GM12878 (cell line): ENCODE results near the gene GNAQ. TPM values are rescaled to one million over a fixed set of nuclear protein-coding genes. Genes with fewer than 3 reads are reported as not detected.

ENCODE experiments used
- ATAC-seq: fragments of 200-7000 bp; cut with Tn5 transposase; 3 replicates; pipeline ENCODE4 v1.9.1; 2020; ENCODE audit warnings: mild to moderate bottlenecking, moderate library complexity
- BruUV-seq: library from RNA; stranded (reverse); fragments of 400-500 nt; replicated peaks from 2 replicates; lab custom pipeline; 2021; lab: Mats Ljungman, UMichigan
- CTCF ChIA-PET: fragments of 300-600 bp; sonication (Branson Sonifier 250); formaldehyde crosslinking; extraction: SDS; loops from one replicate; lab custom pipeline; 2021; ENCODE audit warnings: inconsistent platforms; lab: Yijun Ruan, JAX
- POLR2A ChIA-PET: fragments of 350-600 bp; formaldehyde crosslinking; extraction: SDS; loops from one replicate; lab custom pipeline; 2021; ENCODE audit warnings: inconsistent platforms; lab: Charles Lee
- RAD21 ChIA-PET: fragments of 300-600 bp; sonication (Branson Sonifier 250); formaldehyde crosslinking; loops from one replicate; lab custom pipeline; 2023; ENCODE audit warnings: antibody characterized with exemption; ENCODE audit not compliant: unreplicated experiment; lab: Charles Lee
- SMC1A ChIA-PET: fragments of 300-600 bp; sonication (Branson Sonifier 250); formaldehyde crosslinking; loops from one replicate; lab custom pipeline; 2023; ENCODE audit not compliant: unreplicated experiment, uncharacterized antibody; lab: Charles Lee
- DNase-seq: peaks from one replicate; pipeline ENCODE4 v3.0.0-alpha.2; 2011; ENCODE audit warnings: low read depth, low spot score
- FAIRE-seq: peaks from 3 replicates; lab custom pipeline; 2011; peaks lifted over from hg19 to GRCh38; lab: Jason Lieb, UNC
- H2AFZ ChIP-seq: 2 replicates; pipeline ENCODE4 v1.6.0; 2011; ENCODE audit warnings: low read depth, low read length, control low read depth; ENCODE audit not compliant: control insufficient read depth
- H3K27ac ChIP-seq: 2 replicates; pipeline ENCODE4 v1.5.1; 2011; ENCODE audit warnings: control low read depth; ENCODE audit not compliant: control insufficient read depth, insufficient read depth
- H3K27me3 ChIP-seq, 2 experiments: replicated peaks in 1 of 2; 2 replicates each; pipeline versions ENCODE4 v1.6.0 to v1.6.1; 2011; ENCODE audit warnings: low read length in 1 of 2; ENCODE audit not compliant: control insufficient read depth in 2 of 2, insufficient read depth in 2 of 2
- H3K36me3 ChIP-seq, 2 experiments: 2 replicates each; pipeline ENCODE4 v1.5.1; 2011; ENCODE audit warnings: low read length in 1 of 2; ENCODE audit not compliant: control insufficient read depth in 2 of 2, insufficient read depth in 2 of 2
- H3K4me1 ChIP-seq: 2 replicates; pipeline ENCODE4 v1.6.1; 2011; ENCODE audit warnings: mild to moderate bottlenecking, low read length, moderate library complexity, mixed read lengths; ENCODE audit not compliant: control insufficient read depth, insufficient read depth
- H3K4me2 ChIP-seq: 2 replicates; pipeline ENCODE4 v1.6.0; 2011; ENCODE audit warnings: control low read depth; ENCODE audit not compliant: control insufficient read depth, insufficient read depth
- H3K4me3 ChIP-seq: fragments of 200-600 bp; sonication (generic); 2 replicates; pipeline ENCODE4 v1.5.1; 2016
- H3K79me2 ChIP-seq: 2 replicates; pipeline ENCODE4 v1.6.0; 2011; ENCODE audit warnings: low read length; ENCODE audit not compliant: control insufficient read depth, insufficient read depth
- H3K9ac ChIP-seq: 2 replicates; pipeline ENCODE4 v1.8.0; 2011; ENCODE audit warnings: low read length, control low read depth, mixed read lengths; ENCODE audit not compliant: control insufficient read depth, insufficient read depth
- H3K9me3 ChIP-seq: replicated peaks from 3 replicates; pipeline ENCODE4 v1.5.1; 2011; ENCODE audit warnings: mild to moderate bottlenecking, low read length; ENCODE audit not compliant: control insufficient read depth, insufficient read depth
- H4K20me1 ChIP-seq: 2 replicates; pipeline ENCODE4 v1.6.0; 2011; ENCODE audit not compliant: control insufficient read depth, insufficient read depth
- BRCA1 ChIP-seq: IDR thresholded peaks from 2 replicates; pipeline ENCODE4 v1.6.1; 2011; ENCODE audit warnings: low read depth, low read length, improper control_type of control experiment
- EED ChIP-seq: sonication (generic); IDR thresholded peaks from 2 replicates; pipeline ENCODE4 v1.6.1; 2016; ENCODE audit warnings: antibody characterized with exemption, low read depth
- ETV6 ChIP-seq, 2 experiments: fragments of 450-650 bp in 1 of 2; IDR thresholded peaks in 1 of 2; conservative IDR thresholded peaks in 1 of 2; 2 replicates each; pipeline ENCODE4 v1.6.1; 2014; ENCODE audit warnings: antibody characterized with exemption in 1 of 2, borderline replicate concordance in 1 of 2, low read depth in 1 of 2, mild to moderate bottlenecking in 1 of 2, moderate library complexity in 1 of 2
- HDAC6 ChIP-seq: fragments of 200-600 bp; sonication (generic); IDR thresholded peaks from one replicate; pipeline ENCODE4 v1.8.0; 2017; ENCODE audit warnings: antibody characterized with exemption; ENCODE audit not compliant: unreplicated experiment
- IRF4 ChIP-seq: IDR thresholded peaks from 2 replicates; pipeline ENCODE4 v1.6.1; 2011; ENCODE audit warnings: low read depth, low read length
- JUNB ChIP-seq: IDR thresholded peaks from 2 replicates; pipeline ENCODE4 v1.6.1; 2016; ENCODE audit warnings: antibody characterized with exemption, mild to moderate bottlenecking
- KAT2A ChIP-seq: conservative IDR thresholded peaks from 2 replicates; pipeline ENCODE4 v1.6.1; 2011; ENCODE audit warnings: low read depth, low read length; ENCODE audit not compliant: control insufficient read depth
- KLF5 ChIP-seq: fragments of 450-650 bp; IDR thresholded peaks from 2 replicates; pipeline ENCODE4 v1.6.1; 2014; ENCODE audit warnings: mild to moderate bottlenecking; ENCODE audit not compliant: partially characterized antibody
- LARP7 ChIP-seq: fragments of 450-650 bp; IDR thresholded peaks from 2 replicates; pipeline ENCODE4 v1.6.1; 2017; ENCODE audit warnings: mild to moderate bottlenecking
- POLR2AphosphoS2 ChIP-seq: IDR thresholded peaks from 2 replicates; pipeline ENCODE4 v1.6.1; 2011; ENCODE audit warnings: low read depth, mild to moderate bottlenecking, low read length, improper control_type of control experiment, moderate library complexity
- RAD21 ChIP-seq: IDR thresholded peaks from 2 replicates; pipeline ENCODE4 v1.6.1; 2011; ENCODE audit warnings: mild to moderate bottlenecking, low read depth, low read length, moderate library complexity; ENCODE audit not compliant: insufficient read depth
- RB1 ChIP-seq: fragments of 450-650 bp; formaldehyde crosslinking; IDR thresholded peaks from 2 replicates; pipeline ENCODE4 v1.6.1; 2017; ENCODE audit warnings: mild to moderate bottlenecking, borderline replicate concordance
- STAT3 ChIP-seq: IDR thresholded peaks from 2 replicates; pipeline ENCODE4 v1.6.1; 2011; ENCODE audit warnings: low read depth, low read length, improper control_type of control experiment
- TAF1 ChIP-seq: IDR thresholded peaks from 2 replicates; pipeline ENCODE4 v1.6.1; 2011; ENCODE audit warnings: mild to moderate bottlenecking, low read depth, low read length, borderline replicate concordance
- WGBS: methylation state at CpG from one replicate; pipeline ENCODE4 v1.1.6; 2016; ENCODE audit warnings: low lambda C conversion rate; ENCODE audit not compliant: insufficient replicate concordance, insufficient coverage; ENCODE audit errors: missing lambda C conversion rate; 5-methylcytosine and 5-hydroxymethylcytosine counted together
- in situ Hi-C: fragments of 300-500 bp; cut with MboI; formaldehyde crosslinking; loops from 9 replicates; pipeline ENCODE4 v1.14.3; 2018; ENCODE audit warnings: mixed read lengths
- intact Hi-C: fragments of 100-400 bp; cut with micrococcal nuclease; formaldehyde crosslinking; loops from one replicate; pipeline ENCODE4 v1.14.2; 2022; ENCODE audit not compliant: unreplicated experiment
- polyA plus RNA-seq, 11 experiments: library from polyadenylated mRNA; depleted of rRNA in 4 of 11; unstranded in 6 of 11; stranded (reverse) in 5 of 11; fragments of >200 nt; fragmentation: Nextera tagmentation in 4 of 11; fragmentation: Illumina TruSeq in 1 of 11; extraction: Ambion mirVana in 4 of 11; extraction: Trizol in 1 of 11; gene quantifications; 1 replicate in 1 of 11; 2 replicates in 10 of 11; pipeline versions ENCODE4 v1.2.1 to v1.2.3, GENCODE V29; 2011 to 2016; ENCODE audit warnings: inconsistent platforms in 2 of 11, missing spikeins in 2 of 11, low read depth in 1 of 11
- total RNA-seq, 4 experiments: library from RNA; depleted of rRNA in 3 of 4; stranded (reverse); fragments of >200 nt in 3 of 4; fragmentation: Illumina TruSeq in 1 of 4; extraction: Trizol in 1 of 4; gene quantifications; 2 replicates each; pipeline versions ENCODE4 v1.2.1 to v1.2.3, GENCODE V29; 2013 to 2021
- TF ChIP-seq, protein P1 (sequence below): fragments of 450-650 bp; IDR thresholded peaks from 2 replicates; pipeline ENCODE4 v1.6.1; 2017; ENCODE audit warnings: low read depth, mild to moderate bottlenecking, moderate library complexity
- TF ChIP-seq, protein P2 (sequence below): IDR thresholded peaks from 2 replicates; pipeline ENCODE4 v1.6.1; 2011; ENCODE audit warnings: borderline replicate concordance, low read depth, mild to moderate bottlenecking, moderate library complexity, low read length; ENCODE audit not compliant: insufficient read depth, poor library complexity, severe bottlenecking
- TF ChIP-seq, protein P3 (sequence below), 3 experiments: IDR thresholded peaks in 2 of 3; conservative IDR thresholded peaks in 1 of 3; 2 replicates each; pipeline ENCODE4 v1.5.1; 2011; ENCODE audit warnings: low read depth in 3 of 3, low read length in 3 of 3, mild to moderate bottlenecking in 3 of 3, control low read depth in 2 of 3, moderate library complexity in 2 of 3, inconsistent platforms in 1 of 3, mixed read lengths in 1 of 3; ENCODE audit not compliant: control insufficient read depth in 2 of 3, insufficient read depth in 1 of 3; ENCODE audit errors: extremely low read depth in 1 of 3

Gene GNAQ
- total and polyA plus RNA-seq, 10 of the 15 experiments (the other 5 are each of a cell fraction or from before 2014, with no cell fraction given): 0.15 to 47.2 (median 0.49) TPM

DNA sequence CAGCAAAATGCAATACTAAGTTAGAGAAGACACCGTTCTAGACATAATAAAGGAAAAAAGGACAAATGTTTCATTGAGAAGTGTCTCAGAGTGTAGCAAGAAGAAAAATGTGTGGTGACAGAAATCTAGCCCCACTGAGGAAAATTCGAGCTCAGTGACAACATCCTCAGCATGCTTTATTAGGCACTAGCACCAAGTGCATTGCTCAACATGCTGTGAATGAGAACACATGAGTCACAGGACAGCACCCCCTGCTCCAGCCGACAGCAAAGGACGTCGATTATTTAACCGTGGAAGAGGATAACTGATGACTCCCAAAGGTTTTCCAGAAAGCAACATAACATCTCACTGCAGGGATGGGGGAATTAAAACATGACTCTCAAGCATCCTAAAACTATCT, 182.7 kb downstream of the GNAQ start (continued):
- TF ChIP-seq, protein P1, sequence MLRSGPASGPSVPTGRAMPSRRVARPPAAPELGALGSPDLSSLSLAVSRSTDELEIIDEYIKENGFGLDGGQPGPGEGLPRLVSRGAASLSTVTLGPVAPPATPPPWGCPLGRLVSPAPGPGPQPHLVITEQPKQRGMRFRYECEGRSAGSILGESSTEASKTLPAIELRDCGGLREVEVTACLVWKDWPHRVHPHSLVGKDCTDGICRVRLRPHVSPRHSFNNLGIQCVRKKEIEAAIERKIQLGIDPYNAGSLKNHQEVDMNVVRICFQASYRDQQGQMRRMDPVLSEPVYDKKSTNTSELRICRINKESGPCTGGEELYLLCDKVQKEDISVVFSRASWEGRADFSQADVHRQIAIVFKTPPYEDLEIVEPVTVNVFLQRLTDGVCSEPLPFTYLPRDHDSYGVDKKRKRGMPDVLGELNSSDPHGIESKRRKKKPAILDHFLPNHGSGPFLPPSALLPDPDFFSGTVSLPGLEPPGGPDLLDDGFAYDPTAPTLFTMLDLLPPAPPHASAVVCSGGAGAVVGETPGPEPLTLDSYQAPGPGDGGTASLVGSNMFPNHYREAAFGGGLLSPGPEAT: no peak
- TF ChIP-seq KAT2A: no peak
- TF ChIP-seq, all 136 proteins: peak for 0

DNA sequence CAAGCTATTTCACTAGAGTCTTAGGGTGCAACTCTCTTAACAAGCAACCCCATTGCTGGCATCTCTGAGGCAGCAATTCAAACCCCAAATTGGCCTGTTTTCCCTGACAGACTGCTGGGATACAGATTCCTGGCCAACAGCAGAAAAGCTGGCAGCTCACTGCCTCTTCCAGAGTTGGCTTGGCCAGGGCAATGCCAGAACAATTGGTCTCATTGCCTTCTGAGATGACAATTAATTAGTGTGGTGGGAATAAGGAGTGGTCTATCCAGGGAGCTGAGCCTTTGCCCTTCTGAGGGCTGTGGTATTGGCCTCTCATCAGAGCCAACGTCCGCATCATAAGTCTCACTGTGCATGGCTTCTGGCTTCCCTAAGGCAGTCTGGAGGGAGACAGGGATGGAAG, 183.2 kb downstream of the GNAQ start:
- H3K4me2 ChIP-seq: no peak overlapping the region
- H3K4me3 ChIP-seq: no peak overlapping the region
- TF ChIP-seq POLR2AphosphoS2 (no peak), KLF5 (no peak), JUNB (no peak), STAT3 (no peak), TAF1 (no peak), LARP7 (no peak), RB1 (no peak), IRF4 (no peak), ETV6 (conservative IDR thresholded peaks at IDR 0.05 in 1 of 2, IDR thresholded peaks at IDR 0.05 in 1 of 2; ENCODE audit: borderline replicate concordance in 1 of 2, low read depth in 1 of 2) (no peak), HDAC6 (no peak), RAD21 (no peak), EED (no peak), BRCA1 (no peak)
- TF ChIP-seq, protein P2, sequence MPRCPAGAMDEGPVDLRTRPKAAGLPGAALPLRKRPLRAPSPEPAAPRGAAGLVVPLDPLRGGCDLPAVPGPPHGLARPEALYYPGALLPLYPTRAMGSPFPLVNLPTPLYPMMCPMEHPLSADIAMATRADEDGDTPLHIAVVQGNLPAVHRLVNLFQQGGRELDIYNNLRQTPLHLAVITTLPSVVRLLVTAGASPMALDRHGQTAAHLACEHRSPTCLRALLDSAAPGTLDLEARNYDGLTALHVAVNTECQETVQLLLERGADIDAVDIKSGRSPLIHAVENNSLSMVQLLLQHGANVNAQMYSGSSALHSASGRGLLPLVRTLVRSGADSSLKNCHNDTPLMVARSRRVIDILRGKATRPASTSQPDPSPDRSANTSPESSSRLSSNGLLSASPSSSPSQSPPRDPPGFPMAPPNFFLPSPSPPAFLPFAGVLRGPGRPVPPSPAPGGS: no peak
- TF ChIP-seq, protein P3, sequence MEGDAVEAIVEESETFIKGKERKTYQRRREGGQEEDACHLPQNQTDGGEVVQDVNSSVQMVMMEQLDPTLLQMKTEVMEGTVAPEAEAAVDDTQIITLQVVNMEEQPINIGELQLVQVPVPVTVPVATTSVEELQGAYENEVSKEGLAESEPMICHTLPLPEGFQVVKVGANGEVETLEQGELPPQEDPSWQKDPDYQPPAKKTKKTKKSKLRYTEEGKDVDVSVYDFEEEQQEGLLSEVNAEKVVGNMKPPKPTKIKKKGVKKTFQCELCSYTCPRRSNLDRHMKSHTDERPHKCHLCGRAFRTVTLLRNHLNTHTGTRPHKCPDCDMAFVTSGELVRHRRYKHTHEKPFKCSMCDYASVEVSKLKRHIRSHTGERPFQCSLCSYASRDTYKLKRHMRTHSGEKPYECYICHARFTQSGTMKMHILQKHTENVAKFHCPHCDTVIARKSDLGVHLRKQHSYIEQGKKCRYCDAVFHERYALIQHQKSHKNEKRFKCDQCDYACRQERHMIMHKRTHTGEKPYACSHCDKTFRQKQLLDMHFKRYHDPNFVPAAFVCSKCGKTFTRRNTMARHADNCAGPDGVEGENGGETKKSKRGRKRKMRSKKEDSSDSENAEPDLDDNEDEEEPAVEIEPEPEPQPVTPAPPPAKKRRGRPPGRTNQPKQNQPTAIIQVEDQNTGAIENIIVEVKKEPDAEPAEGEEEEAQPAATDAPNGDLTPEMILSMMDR (IDR thresholded peaks at IDR 0.05 in 2 of 3, conservative IDR thresholded peaks at IDR 0.05 in 1 of 3; ENCODE audit: control insufficient read depth in 2 of 3, extremely low read depth in 1 of 3, insufficient read depth in 1 of 3, low read depth in 3 of 3, low read length in 3 of 3): no peak
- H3K79me2 ChIP-seq: no peaks in the 10 kb centered on the region
- RAD21 ChIA-PET: interaction anchor here (1.5 kb wide), 1 partner anchor 9 kb away, joined by 4 read pairs; no protein-coding TSS in a partner anchor
- no peaks in the 10 kb centered on the region; a peak in 1 of 4 replicates for H3K27me3 ChIP-seq
- POLR2A ChIA-PET: interaction anchor here (0.6 to 1.4 kb wide), 2 partner anchors 8 to 172 kb away, joined by 3 to 4 read pairs; no protein-coding TSS in a partner anchor
- no peaks in the 10 kb centered on the region for H3K4me1 ChIP-seq
- ATAC-seq: no peak
- H4K20me1 ChIP-seq: no peaks in the 10 kb centered on the region
- no peak overlapping the region for H2AFZ ChIP-seq
- BruUV-seq: no TSS peak
- DNase-seq: no peak
- H3K9ac ChIP-seq: no peak overlapping the region
- H3K27ac ChIP-seq: no peak overlapping the region
- no peaks in the 10 kb centered on the region for H3K36me3 ChIP-seq
- WGBS: 67% methylated on average over 2 of the region's 2 CpGs
- intact Hi-C loops (loop anchor here (10.0 kb wide), 1 partner anchor 276 kb away; no protein-coding TSS in a partner anchor), in situ Hi-C loops (no loop called here)
- SMC1A ChIA-PET: interaction anchor here (0.6 to 1.1 kb wide), 5 partner anchors 32 to 97 kb away, joined by 3 read pairs; no protein-coding TSS in a partner anchor
- no peak for FAIRE-seq
- CTCF ChIA-PET: interaction anchor here (0.6 to 2.0 kb wide), 5 partner anchors 11 to 392 kb away, joined by 3 to 9 read pairs (median 3); no protein-coding TSS in a partner anchor
- H3K9me3 ChIP-seq: no peaks in the 10 kb centered on the region
